Breast epithelium (tissue), 4 donors: ENCODE results near the gene MICOS13. TPM values are rescaled to one million over a fixed set of nuclear protein-coding genes. Genes with fewer than 3 reads are reported as not detected.

Experiments used
- DNase-seq, 2 donors: peaks; one replicate each; pipeline ENCODE4 v3.0.0-alpha.2; 2019; ENCODE audit warnings: low spot score in 2 of 2
- H3K27ac ChIP-seq, 2 donors: fragments of 200-600 bp; sonication (generic) in 1 of 2; one replicate each; pipeline ENCODE4 v1.5.1; 2016 to 2019; ENCODE audit warnings: mild to moderate bottlenecking in 1 of 2
- H3K27me3 ChIP-seq, 2 donors: fragments of 200-600 bp; sonication (generic) in 1 of 2; one replicate each; pipeline versions ENCODE4 v1.5.1 to v1.6.0; 2017 to 2019; ENCODE audit warnings: control low read depth in 1 of 2, mild to moderate bottlenecking in 1 of 2
- H3K36me3 ChIP-seq: fragments of 200-600 bp; one replicate; pipeline ENCODE4 v1.5.1; 2019
- H3K4me1 ChIP-seq, 2 donors: fragments of 200-600 bp; sonication (generic); one replicate each; pipeline ENCODE4 v1.5.1; 2016 to 2019; ENCODE audit warnings: control low read depth in 1 of 2
- H3K4me3 ChIP-seq, 3 donors: fragments of 200-600 bp; sonication (generic); 1 replicate in 2 of 3; 2 replicates in 1 of 3; pipeline ENCODE4 v1.5.1; 2016 to 2019; ENCODE audit warnings: mild to moderate bottlenecking in 3 of 3, moderate library complexity in 2 of 3
- H3K9me3 ChIP-seq, 2 donors: fragments of 200-600 bp; sonication (generic) in 1 of 2; one replicate each; pipeline ENCODE4 v1.5.1; 2016 to 2019; ENCODE audit warnings: control low read depth in 1 of 2
- CTCF ChIP-seq, 3 donors: fragments of 450-650 bp; IDR thresholded peaks; one replicate each; pipeline ENCODE4 v1.5.1; 2016 to 2017; ENCODE audit warnings: antibody characterized with exemption in 3 of 3, mild to moderate bottlenecking in 3 of 3, moderate library complexity in 3 of 3
- POLR2A ChIP-seq: fragments of 450-650 bp; IDR thresholded peaks from one replicate; pipeline ENCODE4 v1.6.1; 2016; ENCODE audit warnings: antibody characterized with exemption, mild to moderate bottlenecking, moderate library complexity
- POLR2AphosphoS5 ChIP-seq, 3 donors: sonication (generic); formaldehyde crosslinking; IDR thresholded peaks; one replicate each; pipeline ENCODE4 v1.6.1; 2017; ENCODE audit warnings: antibody characterized with exemption in 3 of 3
- intact Hi-C: fragments of 100-400 bp; cut with DNase I; formaldehyde crosslinking; loops from one replicate; pipeline ENCODE4 v1.15.1; 2023; ENCODE audit warnings: low total_unique reads
- total RNA-seq, 3 donors: library from RNA; depleted of rRNA; stranded (reverse); fragments of >200 nt; gene quantifications; one replicate each; pipeline ENCODE4 v1.1.0, GENCODE V29; 2016

The MICOS13 gene
- total RNA-seq, 3 donors from 2014 or later = 29.4 to 49.5 (median 44.3) TPM

GRCh38 chr19:5666921-5667610, 13.2 kb downstream of the MICOS13 start:
- Histone ChIP-seq H3K4me1 (no peaks in the 10 kb centered on the region), H3K9me3 (no peaks in the 10 kb centered on the region), H3K36me3 (peaks cover 10% of the 10 kb centered on the region), H3K4me3 (no peak overlapping the region), H3K27me3 (no peaks in the 10 kb centered on the region), H3K27ac (no peak overlapping the region)
- TF ChIP-seq POLR2AphosphoS5 (IDR thresholded peaks at IDR 0.05) = no peak
- no peak for TF ChIP-seq POLR2A
- no peak for TF ChIP-seq CTCF (IDR thresholded peaks at IDR 0.05)
- no peak for DNase-seq
- intact Hi-C loops = no loop called here

GRCh38 chr19:5665781-5666513, 14.4 kb downstream of the MICOS13 start:
- H3K4me3 ChIP-seq = no peak overlapping the region
- DNase-seq = no peak
- no peaks in the 10 kb centered on the region for H3K27me3 ChIP-seq
- TF ChIP-seq POLR2AphosphoS5 (IDR thresholded peaks at IDR 0.05) = no peak
- intact Hi-C loops = no loop called here
- no peaks in the 10 kb centered on the region for H3K9me3 ChIP-seq
- H3K27ac ChIP-seq = no peak overlapping the region
- H3K4me1 ChIP-seq = no peaks in the 10 kb centered on the region
- H3K36me3 ChIP-seq = peaks cover 10% of the 10 kb centered on the region

- no peaks in the 10 kb centered on the region for H3K27me3 ChIP-seq
- no peak overlapping the region for H3K27ac ChIP-seq
- intact Hi-C loops = no loop called here
- no peaks in the 10 kb centered on the region for H3K9me3 ChIP-seq
- no peak for DNase-seq
- peaks cover 10% of the 10 kb centered on the region for H3K36me3 ChIP-seq
- H3K4me1 ChIP-seq = no peaks in the 10 kb centered on the region
- H3K4me3 ChIP-seq = no peak overlapping the region
- TF ChIP-seq POLR2AphosphoS5 (IDR thresholded peaks at IDR 0.05) (no peak), CTCF (IDR thresholded peaks at IDR 0.05) (no peak), POLR2A (no peak)
These were observed 15.8 kb downstream of the MICOS13 start for GRCh38 chr19:5664515-5664914.

- no peak overlapping the region for H3K4me3 ChIP-seq
- no peak for DNase-seq
- intact Hi-C loops = no loop called here
- TF ChIP-seq POLR2AphosphoS5 (IDR thresholded peaks at IDR 0.05) (no peak), CTCF (IDR thresholded peaks at IDR 0.05) (no peak), POLR2A (no peak)
- no peaks in the 10 kb centered on the region for H3K9me3 ChIP-seq
- no peaks in the 10 kb centered on the region for H3K4me1 ChIP-seq
- no peak overlapping the region for H3K27ac ChIP-seq
- H3K27me3 ChIP-seq = no peaks in the 10 kb centered on the region
- H3K36me3 ChIP-seq = peaks cover 10% of the 10 kb centered on the region
These were observed 16.4 kb downstream of the MICOS13 start for GRCh38 chr19:5663904-5664303.

GRCh38 chr19:5661483-5661882, 18.8 kb downstream of the MICOS13 start:
- Histone ChIP-seq H3K9me3 (no peaks in the 10 kb centered on the region), H3K36me3 (peaks cover 15% of the 10 kb centered on the region), H3K4me1 (no peaks in the 10 kb centered on the region), H3K4me3 (no peak overlapping the region), H3K27ac (no peak overlapping the region), H3K27me3 (no peaks in the 10 kb centered on the region)
- DNase-seq = no peak
- intact Hi-C loops = no loop called here
- TF ChIP-seq POLR2AphosphoS5 (IDR thresholded peaks at IDR 0.05) (no peak), POLR2A (no peak), CTCF (IDR thresholded peaks at IDR 0.05) (no peak)
